Neural cell (in vitro differentiated cells): ENCODE data around the gene RBM34. TPM values are rescaled to one million over a fixed set of nuclear protein-coding genes. Genes with fewer than 3 reads are reported as not detected.
"Not testable (repeated sequence)": the region's sequence is repeated elsewhere in the genome, so short reads cannot be mapped to it uniquely, and the experiment has no call there.

Source experiments
- H2AFZ ChIP-seq: fragments of 200-600, 300-800 bp; sonication (generic), shearing (Covaris generic); 2 replicates; pipeline ENCODE4 v1.6.0; 2014; ENCODE audit warnings: low read depth, mild to moderate bottlenecking, antibody characterized with exemption, low read length, moderate library complexity
- H3F3A ChIP-seq: fragments of 200-600 bp; shearing (Covaris generic); 2 replicates; pipeline ENCODE4 v1.6.1; 2016; ENCODE audit warnings: mild to moderate bottlenecking, moderate library complexity, mixed read lengths, antibody characterized with exemption, low read length; ENCODE audit not compliant: insufficient read depth, poor library complexity, severe bottlenecking
- H3K27ac ChIP-seq: fragments of 200-600, 300-800 bp; sonication (generic), shearing (Covaris generic); 2 replicates; pipeline ENCODE4 v1.5.1; 2014; ENCODE audit warnings: mild to moderate bottlenecking, low read length, moderate library complexity
- H3K27me3 ChIP-seq: fragments of 300-800, 200-600 bp; sonication (generic), shearing (Covaris generic); 2 replicates; pipeline ENCODE4 v1.6.0; 2014; ENCODE audit warnings: mild to moderate bottlenecking, low read depth, low read length, moderate library complexity; ENCODE audit not compliant: insufficient read depth
- H3K36me3 ChIP-seq: fragments of 300-800, 200-600 bp; sonication (generic), shearing (Covaris generic); 2 replicates; pipeline ENCODE4 v1.5.1; 2014; ENCODE audit warnings: mild to moderate bottlenecking, antibody characterized with exemption, low read length, moderate library complexity; ENCODE audit not compliant: insufficient read depth
- H3K4me2 ChIP-seq: fragments of 300-800, 200-600 bp; sonication (generic), shearing (Covaris generic); 2 replicates; pipeline ENCODE4 v1.6.0; 2014; ENCODE audit warnings: mild to moderate bottlenecking, low read length
- H3K4me3 ChIP-seq: fragments of 300-800, 200-600 bp; sonication (generic), shearing (Covaris generic); 2 replicates; pipeline ENCODE4 v1.5.1; 2014; ENCODE audit warnings: mild to moderate bottlenecking, low read length, moderate library complexity
- H3K79me2 ChIP-seq: fragments of 200-600 bp; shearing (Covaris generic); replicated peaks from 2 replicates; pipeline ENCODE4 v1.6.0; 2014; ENCODE audit warnings: mild to moderate bottlenecking, low read length, moderate library complexity; ENCODE audit not compliant: insufficient read depth
- H3K9ac ChIP-seq: fragments of 300-800, 200-600 bp; sonication (generic), shearing (Covaris generic); 2 replicates; pipeline ENCODE4 v1.6.1; 2016; ENCODE audit warnings: mild to moderate bottlenecking, low read length, mixed read lengths
- H3K9me2 ChIP-seq: fragments of 200-600 bp; shearing (Covaris generic); 2 replicates; pipeline ENCODE4 v1.6.1; 2016; ENCODE audit warnings: mild to moderate bottlenecking, low read length, mixed read lengths; ENCODE audit not compliant: insufficient read depth
- H3K9me3 ChIP-seq: fragments of 200-600, 300-800 bp; sonication (generic), shearing (Covaris generic); 2 replicates; pipeline ENCODE4 v1.6.1; 2016; ENCODE audit warnings: mild to moderate bottlenecking, mixed run types, low read length, moderate library complexity, mixed read lengths
- H4K20me1 ChIP-seq: fragments of 200-600 bp; shearing (Covaris generic); 2 replicates; pipeline ENCODE4 v1.6.1; 2016; ENCODE audit warnings: mild to moderate bottlenecking, mixed run types; ENCODE audit not compliant: insufficient read depth
- CTCF ChIP-seq: fragments of 450-650 bp; IDR thresholded peaks from 2 replicates; pipeline ENCODE4 v1.5.1; 2014; ENCODE audit warnings: antibody characterized with exemption, mild to moderate bottlenecking, moderate library complexity; ENCODE audit not compliant: poor library complexity, severe bottlenecking
- EP300 ChIP-seq: fragments of 450-650 bp; conservative IDR thresholded peaks from 2 replicates; pipeline ENCODE4 v1.6.1; 2014; ENCODE audit warnings: antibody characterized with exemption, mild to moderate bottlenecking, moderate library complexity; ENCODE audit not compliant: poor library complexity, severe bottlenecking
- EZH2 ChIP-seq: fragments of 200-600, 300-800 bp; shearing (Covaris generic), sonication (generic); IDR thresholded peaks from 2 replicates; pipeline ENCODE4 v1.6.1; 2014; ENCODE audit warnings: antibody characterized with exemption, low read length, borderline replicate concordance, mild to moderate bottlenecking; ENCODE audit not compliant: insufficient read depth, poor library complexity, severe bottlenecking
- MXI1 ChIP-seq: fragments of 450-650 bp; conservative IDR thresholded peaks from 2 replicates; pipeline ENCODE4 v1.6.1; 2014; ENCODE audit warnings: antibody characterized with exemption, mild to moderate bottlenecking; ENCODE audit not compliant: poor library complexity, severe bottlenecking
- POLR2AphosphoS5 ChIP-seq: IDR thresholded peaks from 2 replicates; pipeline ENCODE4 v1.6.1; 2012
- RAD21 ChIP-seq: fragments of 450-650 bp; conservative IDR thresholded peaks from 2 replicates; pipeline ENCODE4 v1.6.1; 2014; ENCODE audit warnings: antibody characterized with exemption, mild to moderate bottlenecking, moderate library complexity
- REST ChIP-seq: IDR thresholded peaks from 2 replicates; pipeline ENCODE4 v1.6.1; 2012; ENCODE audit warnings: borderline replicate concordance
- SMC3 ChIP-seq: fragments of 450-650 bp; conservative IDR thresholded peaks from 2 replicates; pipeline ENCODE4 v1.6.1; 2014; ENCODE audit warnings: antibody characterized with exemption, mild to moderate bottlenecking, moderate library complexity; ENCODE audit not compliant: poor library complexity
- TAF1 ChIP-seq: IDR thresholded peaks from 2 replicates; pipeline ENCODE4 v1.6.1; 2012; ENCODE audit warnings: low read depth
- polyA plus RNA-seq: library from polyadenylated mRNA; depleted of rRNA; stranded (reverse); fragments of >200 nt; gene quantifications from 2 replicates; pipeline ENCODE4 v1.2.3, GENCODE V29; 2014

The RBM34 gene
- polyA plus RNA-seq, 1 donor from 2014 or later, result 128 TPM

DNA sequence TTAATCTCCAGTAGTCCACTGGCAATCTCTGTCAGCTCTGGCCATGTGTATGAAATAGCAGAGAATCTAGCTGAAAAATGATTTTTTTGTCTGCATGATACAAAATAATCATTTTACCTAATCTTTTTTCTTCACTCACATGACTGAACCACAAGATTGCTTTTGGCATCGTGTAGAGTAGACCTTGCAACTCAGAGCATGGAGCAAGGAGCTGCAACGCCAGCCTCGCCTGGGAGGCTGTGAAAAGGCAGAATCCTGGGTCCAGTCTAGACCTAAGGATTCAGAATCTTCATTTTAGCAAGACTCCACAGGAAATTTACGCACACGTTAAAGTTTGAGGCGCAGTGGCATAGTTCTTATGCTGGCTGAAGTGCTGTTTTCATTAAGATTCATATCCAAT is 72.6 kb downstream of the RBM34 start:
- H2AFZ ChIP-seq, result no peak overlapping the region
- TF ChIP-seq POLR2AphosphoS5, result no peak
- TF ChIP-seq REST, result no peak
- no peak for TF ChIP-seq TAF1
- TF ChIP-seq EP300, result no peak
- TF ChIP-seq EZH2, result no peak
- no peak for TF ChIP-seq MXI1
- TF ChIP-seq RAD21, result no peak
- no peak for TF ChIP-seq SMC3
- no peak for TF ChIP-seq CTCF
- no peaks in the 10 kb centered on the region for H3F3A ChIP-seq
- H3K4me2 ChIP-seq, result no peak overlapping the region
- H3K4me3 ChIP-seq, result no peak overlapping the region
- no peaks in the 10 kb centered on the region for H3K9me3 ChIP-seq
- H4K20me1 ChIP-seq, result no peaks in the 10 kb centered on the region
- H3K79me2 ChIP-seq, result no peaks in the 10 kb centered on the region
- no peaks in the 10 kb centered on the region for H3K36me3 ChIP-seq
- H3K27me3 ChIP-seq, result no peaks in the 10 kb centered on the region
- no peak overlapping the region for H3K9ac ChIP-seq
- no peak overlapping the region for H3K27ac ChIP-seq
- H3K9me2 ChIP-seq, result no peaks in the 10 kb centered on the region

DNA sequence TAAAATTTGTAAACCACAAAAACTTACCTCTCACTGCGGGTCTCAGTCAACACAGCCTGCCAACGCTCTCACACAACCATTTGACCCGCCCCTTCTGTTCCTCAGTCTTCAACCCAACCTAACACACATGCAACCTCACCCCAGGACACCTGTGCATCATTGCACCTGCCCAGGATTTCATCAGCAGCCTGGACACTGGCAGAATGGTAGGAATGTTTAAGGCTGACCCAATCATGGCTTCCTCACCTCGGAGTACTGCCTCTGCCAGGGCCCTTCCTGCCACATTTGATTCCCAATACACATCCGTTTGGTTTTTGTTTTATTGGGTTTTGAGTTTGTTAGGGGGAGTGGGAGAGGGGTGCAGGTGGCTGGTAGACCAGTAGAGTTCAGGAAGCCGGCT is 73.1 kb downstream of the RBM34 start:
- no peaks in the 10 kb centered on the region for H3F3A ChIP-seq
- H3K9ac ChIP-seq, result no peak overlapping the region
- no peak overlapping the region for H2AFZ ChIP-seq
- H3K4me2 ChIP-seq, result no peak overlapping the region
- H3K79me2 ChIP-seq, result no peaks in the 10 kb centered on the region
- H3K36me3 ChIP-seq, result no peaks in the 10 kb centered on the region
- H3K27ac ChIP-seq, result no peak overlapping the region
- no peaks in the 10 kb centered on the region for H3K9me2 ChIP-seq
- H3K4me3 ChIP-seq, result no peak overlapping the region
- H3K9me3 ChIP-seq, result no peaks in the 10 kb centered on the region
- no peak for TF ChIP-seq CTCF
- no peak for TF ChIP-seq SMC3
- H4K20me1 ChIP-seq, result no peaks in the 10 kb centered on the region
- no peaks in the 10 kb centered on the region for H3K27me3 ChIP-seq

- not testable (repeated sequence) for H3K27me3 ChIP-seq, H3K9me3 ChIP-seq
These were observed 75.5 kb downstream of the RBM34 start for GRCh38 chr1:235085411-235086117.

More at GRCh38 chr1:235085411-235086117, 75.5 kb downstream of the RBM34 start:
- not testable (repeated sequence) for H3F3A ChIP-seq, H2AFZ ChIP-seq, H3K4me2 ChIP-seq, H3K79me2 ChIP-seq, H3K4me3 ChIP-seq, H3K36me3 ChIP-seq, H3K27ac ChIP-seq, H3K9me2 ChIP-seq, H3K9ac ChIP-seq, H4K20me1 ChIP-seq
